Measurements from ENCODE around the gene MLKL.

DNA sequence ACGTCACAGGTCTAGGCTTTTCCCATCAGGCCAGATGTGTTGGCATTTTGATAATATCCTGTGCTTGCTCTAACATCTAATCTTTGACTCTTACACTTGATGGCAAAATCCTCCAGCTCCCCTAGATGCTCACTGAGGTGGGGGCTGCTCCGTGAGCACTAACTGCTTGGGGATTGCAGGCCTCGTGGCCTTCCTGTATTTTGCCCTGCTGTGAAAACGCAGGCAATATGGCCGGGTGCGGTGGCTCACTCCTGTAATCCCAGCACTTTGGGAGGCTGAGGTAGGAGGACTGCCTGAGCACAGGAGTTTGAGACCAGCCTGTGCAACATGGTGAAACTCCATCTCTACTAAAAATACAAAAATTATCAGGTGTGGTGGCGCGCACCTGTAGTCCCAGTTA lies 9.7 kb upstream of the MLKL start:
- TF ChIP-seq, protein P1, sequence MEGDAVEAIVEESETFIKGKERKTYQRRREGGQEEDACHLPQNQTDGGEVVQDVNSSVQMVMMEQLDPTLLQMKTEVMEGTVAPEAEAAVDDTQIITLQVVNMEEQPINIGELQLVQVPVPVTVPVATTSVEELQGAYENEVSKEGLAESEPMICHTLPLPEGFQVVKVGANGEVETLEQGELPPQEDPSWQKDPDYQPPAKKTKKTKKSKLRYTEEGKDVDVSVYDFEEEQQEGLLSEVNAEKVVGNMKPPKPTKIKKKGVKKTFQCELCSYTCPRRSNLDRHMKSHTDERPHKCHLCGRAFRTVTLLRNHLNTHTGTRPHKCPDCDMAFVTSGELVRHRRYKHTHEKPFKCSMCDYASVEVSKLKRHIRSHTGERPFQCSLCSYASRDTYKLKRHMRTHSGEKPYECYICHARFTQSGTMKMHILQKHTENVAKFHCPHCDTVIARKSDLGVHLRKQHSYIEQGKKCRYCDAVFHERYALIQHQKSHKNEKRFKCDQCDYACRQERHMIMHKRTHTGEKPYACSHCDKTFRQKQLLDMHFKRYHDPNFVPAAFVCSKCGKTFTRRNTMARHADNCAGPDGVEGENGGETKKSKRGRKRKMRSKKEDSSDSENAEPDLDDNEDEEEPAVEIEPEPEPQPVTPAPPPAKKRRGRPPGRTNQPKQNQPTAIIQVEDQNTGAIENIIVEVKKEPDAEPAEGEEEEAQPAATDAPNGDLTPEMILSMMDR (IDR thresholded peaks at IDR 0.05): no peak
- no peak for TF ChIP-seq ZFX (IDR thresholded peaks at IDR 0.05; ENCODE audit: borderline replicate concordance)
